SJSA1 (cell line): Measurements from ENCODE around the gene DSTN. TPM values are rescaled to one million over a fixed set of nuclear protein-coding genes. Genes with fewer than 3 reads are reported as not detected.

ENCODE experiments used
- DNase-seq, 2 experiments: peaks; one replicate each; pipeline ENCODE4 v3.0.0-alpha.2; 2015 to 2020; ENCODE audit warnings: low spot score in 2 of 2, low read depth in 1 of 2
- H3K27ac ChIP-seq: fragments of 250-450 bp; sonication (Bioruptor Pico); 2 replicates; pipeline ENCODE4 v1.5.1; 2020; ENCODE audit warnings: mild to moderate bottlenecking, moderate library complexity
- H3K27me3 ChIP-seq: fragments of 250-450 bp; sonication (Bioruptor Pico); replicated peaks from 2 replicates; pipeline ENCODE4 v1.5.1; 2020; ENCODE audit warnings: mild to moderate bottlenecking, moderate library complexity
- H3K36me3 ChIP-seq: fragments of 250-450 bp; sonication (Bioruptor Pico); 2 replicates; pipeline ENCODE4 v1.5.1; 2020; ENCODE audit warnings: mild to moderate bottlenecking
- H3K4me1 ChIP-seq: fragments of 250-450 bp; sonication (Bioruptor Pico); replicated peaks from 2 replicates; pipeline ENCODE4 v1.6.1; 2021; ENCODE audit warnings: mild to moderate bottlenecking
- H3K4me3 ChIP-seq: fragments of 250-450 bp; sonication (Bioruptor Pico); 2 replicates; pipeline ENCODE4 v1.5.1; 2020; ENCODE audit warnings: mild to moderate bottlenecking
- H3K9me3 ChIP-seq: fragments of 250-450 bp; sonication (Bioruptor Pico); replicated peaks from 2 replicates; pipeline ENCODE4 v1.5.1; 2020; ENCODE audit warnings: mild to moderate bottlenecking
- total RNA-seq: library from RNA; depleted of rRNA; stranded (reverse); fragments of >200 nt; shearing (Covaris generic); gene quantifications from 2 replicates; pipeline ENCODE4 v1.2.3, GENCODE V29; 2014

Gene DSTN
- total RNA-seq, 1 experiment from 2014 or later: 480 TPM

- Histone ChIP-seq H3K36me3 (peaks cover 95% of the 10 kb centered on the region), H3K4me1 (no peaks in the 10 kb centered on the region), H3K27ac (no peak overlapping the region), H3K9me3 (0 out of 2 replicates have a peak, but pooled peaks cover 2% of the 10 kb centered on the region), H3K27me3 (no peaks in the 10 kb centered on the region), H3K4me3 (no peak overlapping the region)
- DNase-seq: no peak
Observed at GRCh38 chr20:17640875-17641378, 71.1 kb downstream of the DSTN start.

- peaks cover 95% of the 10 kb centered on the region for H3K36me3 ChIP-seq
- no peak for DNase-seq
- no peaks in the 10 kb centered on the region for H3K4me1 ChIP-seq
- 0 out of 2 replicates have a peak, but pooled peaks cover 2% of the 10 kb centered on the region for H3K9me3 ChIP-seq
- no peak overlapping the region for H3K4me3 ChIP-seq
- no peak overlapping the region for H3K27ac ChIP-seq
- H3K27me3 ChIP-seq: no peaks in the 10 kb centered on the region
Observed at GRCh38 chr20:17641520-17641964, 71.7 kb downstream of the DSTN start.

GRCh38 chr20:17641993-17642392, 72.1 kb downstream of the DSTN start:
- Histone ChIP-seq H3K9me3 (0 out of 2 replicates have a peak, but pooled peaks cover 2% of the 10 kb centered on the region), H3K4me1 (no peaks in the 10 kb centered on the region), H3K27ac (no peak overlapping the region), H3K36me3 (peaks cover 95% of the 10 kb centered on the region), H3K4me3 (no peak overlapping the region), H3K27me3 (no peaks in the 10 kb centered on the region)
- DNase-seq: no peak

GRCh38 chr20:17642404-17643269, 72.8 kb downstream of the DSTN start:
- 0 out of 2 replicates have a peak, but pooled peaks cover 2% of the 10 kb centered on the region for H3K9me3 ChIP-seq
- no peak for DNase-seq
- no peaks in the 10 kb centered on the region for H3K4me1 ChIP-seq
- H3K4me3 ChIP-seq: no peak overlapping the region
- peaks cover 95% of the 10 kb centered on the region for H3K36me3 ChIP-seq
- H3K27me3 ChIP-seq: no peaks in the 10 kb centered on the region
- H3K27ac ChIP-seq: no peak overlapping the region

- H3K36me3 ChIP-seq: peaks cover 95% of the 10 kb centered on the region
- no peak overlapping the region for H3K4me3 ChIP-seq
- no peaks in the 10 kb centered on the region for H3K27me3 ChIP-seq
- no peak overlapping the region for H3K27ac ChIP-seq
- 0 out of 2 replicates have a peak, but pooled peaks cover 2% of the 10 kb centered on the region for H3K9me3 ChIP-seq
- no peaks in the 10 kb centered on the region for H3K4me1 ChIP-seq
- no peak for DNase-seq
Observed at GRCh38 chr20:17643531-17644188, 73.8 kb downstream of the DSTN start.

- no peak overlapping the region for H3K27ac ChIP-seq
- no peaks in the 10 kb centered on the region for H3K27me3 ChIP-seq
- DNase-seq: no peak
- no peak overlapping the region for H3K4me3 ChIP-seq
- peaks cover 93% of the 10 kb centered on the region for H3K36me3 ChIP-seq
- H3K4me1 ChIP-seq: no peaks in the 10 kb centered on the region
- no peaks in the 10 kb centered on the region for H3K9me3 ChIP-seq
Observed at GRCh38 chr20:17644451-17644850, 74.6 kb downstream of the DSTN start.

GRCh38 chr20:17645010-17645409, 75.1 kb downstream of the DSTN start:
- Histone ChIP-seq H3K4me3 (no peak overlapping the region), H3K27ac (no peak overlapping the region), H3K9me3 (no peaks in the 10 kb centered on the region), H3K27me3 (no peaks in the 10 kb centered on the region), H3K4me1 (no peaks in the 10 kb centered on the region), H3K36me3 (peaks cover 91% of the 10 kb centered on the region)
- DNase-seq: no peak

- Histone ChIP-seq H3K27ac (no peak overlapping the region), H3K4me3 (no peak overlapping the region)
Observed at GRCh38 chr20:17645546-17646208, 75.8 kb downstream of the DSTN start.

GRCh38 chr20:17646209-17646960, 76.5 kb downstream of the DSTN start:
- no peaks in the 10 kb centered on the region for H3K9me3 ChIP-seq
- H3K36me3 ChIP-seq: peaks cover 91% of the 10 kb centered on the region
- no peak overlapping the region for H3K4me3 ChIP-seq
- DNase-seq: no peak
- H3K27ac ChIP-seq: no peak overlapping the region
- H3K27me3 ChIP-seq: no peaks in the 10 kb centered on the region
- no peaks in the 10 kb centered on the region for H3K4me1 ChIP-seq

More at GRCh38 chr20:17645546-17646208, 75.8 kb downstream of the DSTN start:
- no peak for DNase-seq
- Histone ChIP-seq H3K4me1 (no peaks in the 10 kb centered on the region), H3K9me3 (no peaks in the 10 kb centered on the region), H3K27me3 (no peaks in the 10 kb centered on the region), H3K36me3 (peaks cover 91% of the 10 kb centered on the region)

GRCh38 chr20:17646961-17647301, 77.1 kb downstream of the DSTN start:
- no peak overlapping the region for H3K27ac ChIP-seq
- H3K4me1 ChIP-seq: no peaks in the 10 kb centered on the region
- H3K36me3 ChIP-seq: peaks cover 91% of the 10 kb centered on the region
- H3K27me3 ChIP-seq: no peaks in the 10 kb centered on the region
- H3K9me3 ChIP-seq: no peaks in the 10 kb centered on the region
- no peak overlapping the region for H3K4me3 ChIP-seq
- no peak for DNase-seq

- Histone ChIP-seq H3K4me1 (no peaks in the 10 kb centered on the region), H3K27me3 (no peaks in the 10 kb centered on the region), H3K27ac (no peak overlapping the region), H3K9me3 (no peaks in the 10 kb centered on the region), H3K4me3 (no peak overlapping the region), H3K36me3 (peaks cover 91% of the 10 kb centered on the region)
- no peak for DNase-seq
Observed at GRCh38 chr20:17647391-17648314, 77.8 kb downstream of the DSTN start.

- no peaks in the 10 kb centered on the region for H3K9me3 ChIP-seq
- H3K36me3 ChIP-seq: peaks cover 94% of the 10 kb centered on the region
- no peak overlapping the region for H3K4me3 ChIP-seq
- no peak for DNase-seq
- H3K27me3 ChIP-seq: no peaks in the 10 kb centered on the region
- no peaks in the 10 kb centered on the region for H3K4me1 ChIP-seq
- no peak overlapping the region for H3K27ac ChIP-seq
Observed at GRCh38 chr20:17648315-17648646, 78.4 kb downstream of the DSTN start.
